NK-92 treated with Interleukin-12 subunit alpha and Interleukin-12 subunit beta, amount 100 ng/mL, for 24 hours (cell line): Measurements from ENCODE around the gene SYF2.
"Not testable (repeated sequence)": the region's sequence is repeated elsewhere in the genome, so short reads cannot be mapped to it uniquely, and the experiment has no call there.

ENCODE experiments used
- DNase-seq: peaks from one replicate; lab custom pipeline; 2025; lab: John Stamatoyannopoulos, UW

Gene SYF2

GRCh38 chr1:25246600-25247023 lies 14.3 kb upstream of the SYF2 start:
- DNase-seq = peak; percentile 57

DNA sequence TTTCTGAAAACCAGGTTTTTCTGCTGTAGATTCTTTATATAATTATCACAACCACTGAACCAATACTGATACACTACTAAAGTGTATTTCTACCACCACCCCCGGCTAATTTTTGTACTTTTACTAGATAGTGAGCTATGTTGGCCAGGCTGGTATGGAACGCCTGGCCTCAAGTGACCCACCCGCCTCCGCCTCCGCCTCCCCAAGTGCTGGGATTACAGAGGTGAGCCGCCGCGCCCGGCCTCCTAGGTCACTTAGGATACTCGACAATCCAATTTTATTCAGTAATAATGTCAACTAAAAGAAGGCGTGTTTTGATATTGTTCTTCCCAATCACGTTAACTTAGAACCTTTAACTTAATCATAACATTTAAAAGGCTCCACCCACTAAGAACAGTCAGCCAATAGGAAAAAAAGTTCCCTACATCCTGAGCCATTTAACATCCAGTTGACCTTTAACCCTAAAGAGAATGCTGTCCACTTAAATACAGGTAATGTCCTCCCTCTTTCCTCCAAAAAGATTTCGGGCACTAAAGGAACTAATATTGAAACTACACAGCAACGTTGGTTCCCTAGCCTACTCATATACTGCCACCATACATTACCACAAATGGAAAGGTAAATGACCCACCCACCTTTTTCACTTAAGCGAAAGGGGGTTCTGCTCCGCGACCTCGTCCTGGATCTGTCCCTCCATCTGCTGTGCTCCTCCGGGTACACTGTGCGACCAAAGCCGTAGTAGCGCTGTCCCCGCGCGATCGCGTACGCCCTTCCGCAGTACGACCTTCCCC lies 13.7 kb upstream of the SYF2 start:
- no peak for DNase-seq

DNA sequence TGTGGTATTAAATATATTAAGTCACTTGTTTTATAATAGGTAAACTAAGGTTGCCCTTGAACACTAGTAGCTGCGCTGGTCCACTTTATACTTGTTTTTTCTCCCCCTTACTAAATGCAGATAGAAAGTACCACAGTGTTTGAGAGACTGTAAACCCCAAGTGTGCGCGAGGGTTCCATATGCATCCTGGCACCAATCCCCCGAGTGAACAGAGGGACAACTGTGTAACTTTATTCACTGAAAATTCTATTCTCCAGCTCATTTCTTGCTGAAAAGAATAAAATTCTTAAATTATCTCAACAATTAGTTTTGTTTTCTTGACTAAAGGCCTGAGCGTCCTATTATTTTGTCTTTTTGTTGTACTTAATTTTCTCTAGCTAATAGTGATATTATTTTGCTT lies 13.1 kb upstream of the SYF2 start:
- DNase-seq = no peak

GRCh38 chr1:25243907-25244306 lies 11.6 kb upstream of the SYF2 start:
- no peak for DNase-seq

DNA sequence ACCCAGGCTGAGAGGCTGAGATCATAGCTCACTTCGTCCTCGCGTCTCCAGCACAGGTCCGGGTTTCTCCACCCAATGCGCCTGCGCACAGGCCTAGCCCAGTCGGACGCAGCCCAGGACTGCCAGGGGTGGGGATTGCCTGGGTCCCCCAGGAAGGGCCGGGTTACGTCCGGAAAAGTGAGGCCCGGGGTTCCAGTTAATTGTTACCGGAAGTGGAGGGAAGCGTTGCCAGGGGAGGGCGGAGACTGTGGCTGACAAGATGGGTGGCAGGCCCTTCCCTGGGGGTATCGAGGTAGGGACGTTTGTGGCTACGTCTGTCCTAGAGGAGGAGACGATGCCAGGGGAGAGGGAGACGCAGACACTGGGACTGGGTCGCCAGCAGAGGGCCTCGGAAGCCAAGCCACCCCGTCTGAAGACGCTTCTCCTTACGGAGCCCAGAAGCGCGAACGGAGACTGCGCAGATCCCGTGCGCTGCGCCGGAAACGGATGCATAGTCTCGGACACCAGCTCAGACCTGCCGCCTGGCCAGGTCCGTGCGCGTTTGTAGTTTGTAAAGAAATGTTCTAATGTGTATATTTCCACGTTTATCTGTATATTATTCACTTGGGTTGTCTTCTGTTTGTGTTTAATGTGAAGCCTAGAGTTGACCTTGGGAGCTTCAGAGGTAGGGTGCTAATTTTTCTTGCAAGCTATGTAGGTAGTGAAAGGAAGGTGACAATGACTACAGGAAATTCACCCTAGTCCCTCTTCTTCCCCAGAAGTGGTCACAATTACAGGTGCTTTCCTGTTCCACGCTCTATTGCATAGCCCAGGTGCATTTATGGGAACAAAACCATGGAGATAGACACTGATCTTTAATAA lies 7.6 kb upstream of the SYF2 start:
- DNase-seq = peak; percentile 96

DNA sequence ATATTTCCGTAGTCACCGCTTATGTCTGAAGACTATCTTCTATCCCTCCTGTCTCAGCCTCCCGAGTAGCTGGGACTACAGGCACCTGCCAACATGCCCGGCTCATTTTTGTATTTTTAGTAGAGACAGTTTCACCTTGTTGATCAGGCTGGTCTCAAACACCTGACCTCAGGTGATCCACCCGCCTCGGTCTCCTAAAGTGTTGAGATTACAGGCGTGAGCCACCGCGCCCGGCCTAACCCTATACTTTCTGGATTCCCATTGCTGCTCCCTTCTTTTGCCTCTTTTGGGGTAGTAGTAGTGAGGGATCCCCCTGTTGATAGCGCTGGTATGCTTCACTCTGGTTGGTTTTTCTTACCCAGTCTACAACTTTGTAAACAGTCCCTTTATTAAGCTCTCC lies 5.7 kb upstream of the SYF2 start:
- no peak for DNase-seq

- DNase-seq = not testable (repeated sequence)
Observed at GRCh38 chr1:25236261-25236660, 4.0 kb upstream of the SYF2 start.

DNA sequence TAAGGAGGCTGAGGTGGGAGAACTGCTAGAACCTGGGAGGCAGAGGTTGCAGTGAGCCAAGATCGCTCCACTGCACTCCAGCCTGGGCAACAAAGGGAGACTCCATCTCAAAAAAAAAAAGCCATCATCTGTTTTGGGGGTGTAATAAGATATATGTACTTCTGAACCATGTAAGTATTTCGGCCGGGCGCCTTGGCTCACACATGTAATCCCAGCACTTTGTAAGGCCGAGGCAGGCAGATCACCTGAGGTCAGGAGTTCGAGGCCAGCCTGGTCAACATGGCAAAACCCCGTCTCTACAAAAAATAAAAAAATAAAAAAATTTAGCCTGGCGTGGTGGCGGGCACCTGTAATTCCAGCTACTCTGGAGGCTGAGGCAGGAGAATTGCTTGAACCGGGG lies 3.1 kb upstream of the SYF2 start:
- DNase-seq = not testable (repeated sequence)

DNA sequence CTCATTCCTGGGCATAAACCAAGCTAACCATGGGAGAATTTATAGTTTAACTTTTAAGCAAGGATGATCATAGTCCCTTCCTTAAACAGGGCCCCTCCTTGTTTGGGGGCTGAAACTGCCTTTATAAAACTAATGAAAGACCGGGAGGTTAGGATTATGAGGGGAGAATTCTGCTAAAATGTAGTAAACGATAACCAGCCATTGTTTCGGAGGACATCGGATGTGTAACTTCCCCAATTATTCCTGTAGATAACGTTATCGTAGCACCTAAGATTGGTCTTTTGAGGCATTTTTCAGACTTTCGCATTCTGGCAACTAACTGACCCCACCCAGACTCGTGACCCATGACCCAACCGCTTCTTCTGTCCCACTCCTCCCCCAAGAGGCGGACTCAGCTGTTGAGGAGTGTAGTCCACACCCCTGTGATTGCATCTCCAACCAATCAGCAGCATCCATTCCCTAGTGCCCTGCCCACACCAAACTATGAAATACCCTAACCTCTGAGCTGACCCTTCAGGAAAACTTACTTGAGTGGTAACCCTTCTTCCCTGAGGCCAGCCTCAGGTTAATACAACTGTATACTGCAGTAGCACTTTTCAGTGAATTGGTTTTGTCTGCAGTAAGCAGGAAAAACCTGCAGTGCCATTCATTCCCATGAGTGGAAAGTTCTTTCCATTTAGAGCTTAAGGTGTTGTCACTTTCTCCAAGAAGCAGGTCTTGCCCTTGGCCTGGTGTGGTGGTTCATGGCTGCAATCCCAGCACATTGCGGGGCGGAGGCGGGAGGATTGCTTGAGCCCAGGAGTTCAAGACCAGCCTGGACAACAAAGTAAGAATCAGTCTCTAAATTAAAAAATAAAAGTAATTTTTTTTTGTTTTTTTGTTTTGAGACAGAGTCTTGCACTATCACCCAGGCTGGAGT lies 823 bp upstream of the SYF2 start:
- DNase-seq = peak; percentile 76

DNA sequence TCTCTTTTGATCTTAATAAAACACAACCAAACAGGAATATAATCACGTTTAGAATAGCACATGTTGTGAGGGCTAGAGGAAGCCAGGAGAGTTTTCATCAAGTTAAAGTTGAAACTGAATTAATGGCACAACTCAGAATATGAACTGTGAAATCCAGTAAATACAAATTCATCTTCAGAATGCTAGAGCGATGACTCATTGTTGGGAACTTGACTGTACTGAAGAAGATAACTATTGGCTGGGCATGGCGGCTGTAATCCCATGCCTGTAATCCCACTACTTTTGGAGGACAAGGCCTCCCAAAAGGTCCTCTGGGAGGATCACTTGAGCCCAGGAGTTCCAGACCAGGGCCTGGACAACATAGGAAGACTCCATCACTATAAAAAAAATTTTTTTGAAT lies 8.8 kb downstream of the SYF2 start:
- no peak for DNase-seq

- DNase-seq = no peak
Observed at GRCh38 chr1:25222606-25223005, 9.7 kb downstream of the SYF2 start.

GRCh38 chr1:25220666-25221065 lies 11.6 kb downstream of the SYF2 start:
- no peak for DNase-seq

DNA sequence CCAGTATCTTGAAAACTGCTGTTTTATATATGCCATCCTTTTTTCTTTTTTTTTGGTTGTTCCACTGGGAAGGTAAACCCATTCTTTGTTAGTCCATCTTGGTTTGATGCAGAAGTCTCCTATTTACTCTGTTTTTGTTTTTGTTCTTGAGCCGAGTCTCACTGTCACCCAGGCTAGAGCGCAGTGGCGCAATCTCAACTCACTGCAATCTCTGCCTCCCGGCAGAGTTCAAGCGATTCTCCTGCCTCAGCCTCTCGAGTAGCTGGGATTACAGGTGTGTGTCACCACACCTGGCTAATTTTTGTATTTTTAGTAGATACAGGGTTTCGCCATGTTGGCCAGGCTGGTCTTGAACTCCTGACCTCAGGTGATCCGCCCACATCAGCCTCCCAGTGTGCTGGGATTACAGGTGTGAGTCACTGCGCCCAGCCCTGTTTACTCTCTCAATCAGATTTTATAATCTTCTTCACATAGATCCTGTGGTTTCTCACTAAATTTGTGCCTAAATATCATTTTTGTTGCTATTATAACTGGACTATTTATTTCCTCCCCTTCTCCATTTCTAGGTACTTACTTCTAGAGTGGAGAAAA lies 12.5 kb downstream of the SYF2 start:
- DNase-seq = no peak

DNA sequence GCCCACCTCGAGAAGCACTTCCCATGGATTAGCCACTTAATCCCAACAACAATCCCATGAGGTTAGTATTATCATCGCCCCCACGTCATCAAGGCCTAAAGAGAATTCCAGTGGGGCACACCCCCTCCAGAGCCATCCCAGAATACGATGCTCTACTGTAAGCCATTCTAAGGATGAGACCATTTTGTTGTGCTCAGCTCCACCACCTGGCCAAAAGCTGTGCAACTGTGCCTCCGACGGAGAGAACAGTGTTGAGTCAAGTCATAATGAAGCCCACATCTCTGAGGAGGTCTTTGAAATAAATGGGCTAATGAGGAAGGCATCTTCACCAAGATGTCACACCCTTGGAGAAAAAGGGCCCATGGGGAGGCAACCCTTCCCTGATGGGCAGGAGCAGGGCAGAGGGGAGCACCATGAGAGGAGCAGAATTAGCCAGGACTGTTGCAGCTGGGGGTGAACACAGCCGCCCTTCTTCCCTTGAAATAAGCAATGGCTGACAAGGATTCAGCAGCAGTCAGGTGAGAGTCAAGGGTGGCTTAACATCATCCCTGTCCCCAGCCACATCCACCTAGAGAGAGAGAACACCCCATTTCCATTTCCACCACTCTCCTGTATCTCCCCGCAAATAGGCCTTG lies 14.6 kb downstream of the SYF2 start:
- no peak for DNase-seq

- no peak for DNase-seq
Observed at GRCh38 chr1:25217015-25217414, 15.3 kb downstream of the SYF2 start.

DNA sequence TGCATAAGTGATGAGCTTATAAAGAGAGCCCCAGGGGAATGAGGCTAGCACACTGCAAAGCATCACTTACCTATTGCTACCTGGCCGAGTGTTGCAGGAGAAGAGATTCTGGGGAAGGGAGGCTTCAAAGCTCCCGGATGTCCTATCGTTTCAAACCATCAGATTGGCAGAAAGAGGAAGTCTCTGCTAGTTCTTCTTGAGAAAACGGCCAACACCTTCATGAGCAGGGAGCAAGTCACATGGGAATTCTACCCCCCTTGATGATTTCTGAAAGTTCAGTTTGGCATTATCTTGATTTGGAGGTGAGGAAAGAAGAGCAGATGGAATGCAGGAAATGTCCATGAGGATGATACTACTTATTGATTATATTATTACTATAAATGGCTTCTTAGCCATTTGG lies 16.2 kb downstream of the SYF2 start:
- DNase-seq = no peak

GRCh38 chr1:25212725-25213124 lies 19.6 kb downstream of the SYF2 start:
- no peak for DNase-seq

GRCh38 chr1:25210728-25211127 lies 21.6 kb downstream of the SYF2 start:
- no peak for DNase-seq

- DNase-seq = no peak
Observed at GRCh38 chr1:25209516-25209915, 22.8 kb downstream of the SYF2 start.

DNA sequence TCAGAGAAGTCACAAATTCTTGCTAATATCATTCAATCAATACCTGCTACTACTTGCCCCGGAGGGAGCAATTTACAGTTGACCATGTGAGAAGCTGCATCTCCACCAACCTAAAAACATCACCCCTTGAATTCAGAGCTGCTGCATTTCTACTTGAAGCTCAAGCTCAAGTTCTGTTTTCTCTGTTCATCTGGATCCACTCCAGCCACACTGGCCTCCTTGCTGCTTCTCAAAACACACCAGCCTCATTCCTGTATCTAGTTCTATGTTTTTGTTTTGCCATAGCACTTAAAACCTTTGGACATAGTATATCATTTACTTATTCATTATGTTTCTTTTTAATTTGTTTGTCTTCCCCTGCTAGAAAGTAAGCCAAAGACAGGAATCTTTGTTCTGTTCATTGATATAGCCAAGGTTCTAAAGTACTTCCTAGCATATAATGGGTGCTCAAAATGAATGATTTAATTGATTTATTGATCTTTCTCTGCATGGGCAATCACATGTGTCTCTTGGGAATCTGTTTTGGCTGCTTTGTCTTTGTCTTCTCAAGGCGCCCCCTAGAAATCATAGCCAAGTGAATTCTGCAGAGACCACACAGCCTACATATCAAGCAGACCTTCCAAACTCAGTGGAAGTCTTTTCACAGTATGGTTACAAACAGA lies 23.6 kb downstream of the SYF2 start:
- DNase-seq = no peak

- DNase-seq = no peak
Observed at GRCh38 chr1:25208092-25208491, 24.2 kb downstream of the SYF2 start.
